ENCODE data around the gene NT5C.
A peak's percentile ranks its signal among the peaks of the same experiment; 100 is the strongest.
"Not testable (repeated sequence)": the region's sequence is repeated elsewhere in the genome, so short reads cannot be mapped to it uniquely, and the experiment has no call there.

The NT5C gene

DNA sequence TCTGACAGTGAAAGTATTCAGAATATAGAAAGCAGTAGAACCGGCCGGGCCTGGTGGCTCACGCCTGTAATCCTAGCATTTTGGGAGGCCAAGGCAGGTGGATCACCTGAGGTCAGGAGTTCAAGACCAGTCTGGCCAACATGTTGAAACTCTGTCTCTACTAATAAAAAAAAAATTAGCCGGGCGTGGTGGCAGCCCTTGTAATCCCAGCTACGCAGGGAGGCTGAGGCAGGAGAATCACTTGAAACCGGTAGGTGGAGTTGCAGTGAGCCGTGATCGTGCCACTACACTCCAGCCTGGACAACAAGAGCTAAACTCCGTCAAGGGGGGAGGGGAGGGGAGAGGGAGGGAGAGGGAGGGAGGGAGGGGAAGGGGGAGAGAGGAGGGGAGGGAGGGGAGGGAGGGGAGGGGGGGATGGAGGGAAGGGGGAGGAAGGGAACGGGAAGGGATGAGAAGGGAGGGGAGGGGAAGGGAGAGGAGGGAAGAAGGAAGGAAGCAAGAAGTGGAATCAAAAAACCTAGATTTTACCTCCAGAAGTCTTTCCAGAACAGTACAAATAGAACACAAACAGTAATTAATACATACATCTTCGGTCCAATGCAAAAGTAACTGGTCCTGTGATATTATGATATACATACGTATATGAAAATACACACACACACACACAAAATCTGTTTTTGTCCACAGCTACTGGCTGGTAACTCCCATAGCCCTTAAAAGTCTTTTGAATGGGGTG is 10.9 kb upstream of the NT5C start:
- no peak for DNase-seq

DNA sequence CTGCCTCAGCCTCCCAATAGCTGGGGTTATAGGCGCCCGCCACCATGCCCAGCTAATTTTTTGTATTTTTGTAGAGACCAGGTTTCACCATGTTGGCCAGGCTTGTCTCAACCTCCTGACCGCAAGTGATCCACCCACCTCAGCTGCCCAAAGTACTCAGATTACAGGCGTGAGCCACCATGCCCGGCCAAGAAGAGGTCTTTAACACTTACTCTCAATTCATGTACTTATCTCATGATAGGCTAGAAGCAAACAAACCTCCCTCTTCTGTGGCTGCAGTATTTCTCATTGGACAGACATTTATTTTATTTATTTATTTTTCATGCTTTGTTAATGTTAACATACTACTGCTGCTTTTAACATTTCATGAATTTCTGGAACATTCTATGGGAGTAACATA is 7.0 kb upstream of the NT5C start:
- DNase-seq: no peak

DNA sequence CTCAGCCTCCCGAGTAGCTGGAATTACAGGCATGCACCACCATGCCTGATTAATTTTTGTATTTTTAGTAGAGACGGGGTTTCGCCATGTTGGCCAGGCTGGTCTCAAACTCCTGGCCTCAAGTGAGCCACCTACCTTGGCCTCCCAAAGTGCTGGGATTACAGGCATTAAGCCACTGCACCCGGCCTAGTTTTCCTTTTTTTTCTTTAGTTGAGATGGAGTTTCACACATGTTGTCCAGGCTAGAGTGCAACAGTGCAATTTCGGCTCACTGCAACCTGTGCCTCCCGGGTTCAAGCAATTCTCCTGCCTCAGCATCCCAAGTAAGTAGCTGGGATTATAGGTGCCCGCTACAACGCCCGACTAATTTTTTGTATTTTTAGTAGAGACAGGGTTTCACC is 6.2 kb upstream of the NT5C start:
- not testable (repeated sequence) for DNase-seq

GRCh38 chr17:75135946-75136345 is 4.4 kb upstream of the NT5C start:
- no peak for DNase-seq

DNA sequence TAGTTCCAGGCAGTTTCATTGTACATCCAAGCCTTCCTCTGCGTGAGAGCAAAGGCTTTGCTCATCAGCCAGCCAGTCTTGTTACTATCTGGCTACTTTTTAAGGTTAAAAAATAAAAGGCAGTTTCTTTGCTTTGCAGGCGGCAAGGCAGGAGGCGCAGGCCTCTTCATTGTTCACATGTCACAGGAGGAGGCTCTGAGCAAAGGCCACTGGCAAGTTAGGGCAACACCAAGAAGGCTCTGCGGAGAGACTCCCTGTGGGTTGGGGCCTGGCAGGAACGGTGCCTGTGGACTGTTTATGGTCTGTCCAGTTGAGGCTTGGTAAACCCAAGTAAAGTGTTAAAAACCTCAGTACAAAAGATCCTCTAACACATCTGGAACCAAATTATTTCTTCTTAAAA is 3.9 kb upstream of the NT5C start:
- DNase-seq: no peak

DNA sequence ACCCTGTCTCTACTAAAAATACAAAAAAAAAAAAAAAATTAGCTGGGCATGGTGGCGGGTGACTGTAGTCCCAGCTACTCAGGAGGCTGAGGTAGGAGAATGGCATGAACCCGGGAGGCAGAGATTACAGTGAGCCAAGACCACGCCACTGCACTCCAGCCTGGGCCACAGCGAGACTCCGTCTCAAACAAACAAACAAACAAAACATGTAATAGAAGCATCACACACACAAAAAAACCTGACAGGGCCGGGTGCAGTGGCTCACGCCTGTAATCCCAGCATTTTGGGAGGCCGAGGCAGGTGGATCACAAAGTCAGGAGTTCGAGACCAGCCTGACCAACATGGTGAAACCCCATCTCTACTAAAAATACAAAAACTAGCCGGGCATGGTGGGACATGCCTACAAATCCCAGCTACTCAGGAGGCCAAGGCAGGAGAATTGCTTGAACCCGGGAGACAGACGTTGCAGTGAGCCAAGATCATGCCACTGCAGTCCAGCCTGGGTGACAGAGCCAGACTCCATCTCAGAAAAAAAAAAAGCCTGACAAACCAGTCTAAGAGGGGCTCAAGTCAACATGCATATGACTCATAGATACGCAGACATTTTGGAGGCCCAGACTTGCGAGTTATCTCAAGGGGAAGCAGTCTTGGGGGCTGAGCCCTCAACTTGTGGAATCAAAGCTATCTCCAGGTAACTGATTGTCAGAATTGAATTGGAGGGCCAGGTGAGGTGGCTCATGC is 2.2 kb upstream of the NT5C start:
- not testable (repeated sequence) for DNase-seq

DNA sequence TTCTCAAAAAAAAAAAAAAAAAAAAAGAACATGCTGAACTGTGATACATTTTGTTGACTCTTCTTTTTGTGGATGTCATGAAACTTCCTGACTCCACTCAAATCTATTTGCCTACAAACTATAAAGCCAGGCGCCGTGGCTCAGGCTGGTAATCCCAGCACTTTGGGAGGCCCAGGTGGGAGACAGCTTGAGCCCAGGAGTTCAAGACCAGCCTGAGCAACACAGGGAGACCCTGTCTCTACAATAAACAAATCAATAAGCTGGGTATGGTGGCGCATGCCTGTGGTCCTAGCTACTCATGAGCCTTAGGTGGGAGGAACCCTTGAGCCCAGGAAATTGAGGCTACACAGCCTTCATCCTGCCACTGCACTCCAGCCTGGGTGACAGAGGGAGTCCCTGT is 1.5 kb upstream of the NT5C start:
- no peak for DNase-seq

GRCh38 chr17:75132018-75133000 is 767 bp upstream of the NT5C start:
- not testable (repeated sequence) for DNase-seq

GRCh38 chr17:75130632-75131277 is 787 bp downstream of the NT5C start:
- DNase-seq: peak; percentile 82

DNA sequence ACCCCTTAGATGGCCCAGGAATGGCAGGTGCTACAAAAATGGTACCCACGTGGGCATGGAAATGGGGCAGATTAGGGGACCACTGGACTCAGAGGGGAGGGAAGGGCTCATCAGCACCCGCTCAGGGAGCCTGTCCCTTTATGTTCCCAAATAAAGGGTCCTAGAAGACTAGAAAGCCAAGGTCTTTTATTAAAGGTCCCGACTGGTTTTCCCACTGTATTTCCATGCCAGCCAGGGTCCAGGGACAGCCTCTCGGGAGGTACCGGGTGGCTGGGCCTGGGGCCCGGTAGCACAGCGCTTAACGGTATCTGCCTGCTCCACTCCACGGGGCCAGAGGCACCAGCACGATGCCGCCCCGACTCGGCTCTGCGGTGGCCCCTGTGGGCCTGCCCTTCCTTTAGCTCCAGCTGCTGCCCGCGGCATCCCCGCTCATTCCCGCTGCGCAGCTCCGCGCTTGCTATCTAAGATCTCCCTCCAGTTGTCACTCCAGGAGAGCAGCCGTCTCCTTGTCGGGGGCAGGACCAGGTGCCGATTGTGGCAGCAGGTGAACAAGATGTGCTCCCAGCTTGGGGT is 1.4 kb downstream of the NT5C start:
- peak; percentile 82 for DNase-seq

DNA sequence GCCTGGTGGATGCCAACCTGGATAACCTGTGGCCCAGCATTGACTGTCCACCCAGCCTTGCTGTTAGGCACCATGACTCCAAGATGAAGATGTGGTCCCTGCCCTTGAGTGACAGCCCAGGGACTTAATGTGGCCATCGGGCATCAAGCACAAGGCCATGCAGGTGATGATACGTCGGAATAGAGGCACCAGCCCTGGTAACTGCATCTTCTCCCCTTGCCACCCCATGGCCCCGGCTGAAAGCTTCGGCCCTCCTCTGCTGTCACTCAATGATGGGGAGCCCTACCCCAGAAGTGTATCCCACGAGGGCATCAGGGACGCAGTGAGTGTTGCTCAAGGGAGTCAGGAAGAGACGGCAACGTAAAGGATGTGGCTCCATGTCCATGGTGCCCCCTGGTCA is 2.0 kb downstream of the NT5C start:
- no peak for DNase-seq

GRCh38 chr17:75128694-75129505 is 2.6 kb downstream of the NT5C start:
- no peak for DNase-seq

DNA sequence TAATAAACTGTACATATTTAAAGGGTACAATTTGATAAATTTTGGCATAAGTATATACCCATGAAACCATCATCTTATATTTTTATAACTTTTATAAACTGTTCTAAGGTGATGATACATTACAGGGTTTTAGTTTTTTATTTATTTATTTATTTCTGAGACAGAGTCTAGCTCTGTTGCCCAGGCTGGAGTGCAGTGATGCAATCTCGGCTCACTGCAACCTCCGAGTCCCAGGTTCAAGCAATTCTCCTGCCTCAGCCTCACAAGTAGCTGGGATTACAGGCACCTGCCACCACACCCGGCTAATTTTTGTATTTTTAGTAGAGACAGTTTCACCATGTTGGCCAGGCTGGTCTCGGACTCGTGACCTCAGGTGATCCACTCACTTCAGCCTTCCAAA is 3.6 kb downstream of the NT5C start:
- DNase-seq: not testable (repeated sequence)

- no peak for DNase-seq
Measured at GRCh38 chr17:75126954-75127353, 4.6 kb downstream of the NT5C start.

- no peak for DNase-seq
Measured at GRCh38 chr17:75125984-75126383, 5.6 kb downstream of the NT5C start.

DNA sequence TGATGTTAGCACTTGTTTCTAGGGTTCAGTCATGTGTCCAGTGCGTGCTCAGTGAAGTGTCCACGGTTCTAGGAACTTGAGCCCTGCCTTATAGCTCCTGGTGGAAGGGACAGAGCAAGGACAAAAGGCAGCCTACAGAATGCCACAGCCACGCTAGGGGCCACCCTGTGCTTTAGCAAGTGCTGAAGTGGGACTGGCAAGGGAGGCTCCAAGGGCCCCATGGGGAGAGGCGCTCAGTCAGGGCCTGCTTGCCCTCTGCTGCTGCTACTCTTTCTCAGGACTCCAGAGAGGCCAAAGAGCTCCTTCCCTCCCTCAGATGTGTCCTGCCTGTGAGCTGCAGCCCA is 6.8 kb downstream of the NT5C start:
- DNase-seq: no peak

DNA sequence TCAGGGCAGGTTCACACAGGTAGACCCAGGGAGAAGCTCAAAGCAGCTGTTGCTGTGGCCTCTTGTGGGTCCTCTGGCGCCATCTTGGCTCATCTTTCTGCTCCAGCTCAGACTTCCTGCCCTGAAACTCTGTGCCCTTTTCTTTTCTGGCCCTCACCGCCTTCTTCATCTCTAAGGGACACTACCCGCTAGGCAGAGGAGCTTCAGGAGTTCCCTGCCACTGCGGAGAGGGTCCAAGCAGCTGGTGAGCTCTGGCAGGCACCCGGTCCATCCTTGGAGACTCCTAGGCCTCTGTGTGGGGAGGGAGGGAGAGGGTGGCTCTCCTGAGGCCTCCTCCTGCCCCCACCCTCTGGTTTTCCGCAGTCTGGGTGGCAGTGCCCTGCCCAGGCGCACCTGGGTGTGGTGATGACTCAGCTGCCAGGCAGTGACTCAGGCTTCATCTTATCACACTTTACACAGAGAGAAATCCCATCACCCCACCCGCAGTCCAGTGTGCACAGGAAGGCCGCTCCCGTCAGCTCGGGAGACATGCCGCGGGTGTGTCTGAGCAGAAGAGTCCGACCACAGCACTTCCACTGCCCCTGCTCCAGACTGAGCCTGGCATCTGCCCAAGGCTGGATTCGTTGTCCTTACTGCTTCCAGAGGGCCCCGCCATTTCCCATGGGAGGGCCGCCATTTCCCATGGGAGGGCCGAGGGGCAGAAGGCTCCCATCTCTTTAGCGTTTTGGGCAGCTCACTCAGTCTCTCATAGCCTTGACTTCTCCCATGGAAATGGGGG is 7.3 kb downstream of the NT5C start:
- no peak for DNase-seq

- DNase-seq: no peak
Measured at GRCh38 chr17:75118307-75118706, 13.2 kb downstream of the NT5C start.

DNA sequence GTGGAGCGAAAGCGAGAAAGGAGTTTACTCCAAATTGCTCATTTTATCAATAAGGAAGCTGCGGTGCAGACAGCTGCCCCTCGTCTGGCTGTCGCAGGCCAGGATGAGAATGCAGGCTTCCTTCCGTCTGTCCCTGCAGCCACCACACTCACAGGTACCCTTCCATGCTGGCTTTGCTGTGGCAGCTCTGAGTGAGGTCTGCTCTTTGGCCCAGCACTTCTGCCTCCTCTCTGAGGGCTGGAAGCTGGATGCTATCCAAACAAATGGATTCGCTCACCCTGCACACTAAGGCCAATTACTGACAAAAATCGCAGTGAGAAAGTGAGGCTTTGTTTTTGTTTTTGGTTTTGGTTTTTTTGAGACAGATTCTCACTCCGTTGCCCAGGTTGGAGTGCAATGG is 14.8 kb downstream of the NT5C start:
- DNase-seq: no peak

GRCh38 chr17:75115555-75115954 is 16.0 kb downstream of the NT5C start:
- no peak for DNase-seq
